Fibroblast of skin of abdomen (primary cell): ENCODE results near the gene PEX6. TPM values are rescaled to one million over a fixed set of nuclear protein-coding genes. Genes with fewer than 3 reads are reported as not detected.
"Not testable (repeated sequence)": the region's sequence is repeated elsewhere in the genome, so short reads cannot be mapped to it uniquely, and the experiment has no call there.

Experiments used
- DNase-seq: peaks from one replicate; pipeline ENCODE4 v3.0.0-alpha.2; 2013
- polyA plus RNA-seq, 2 experiments: library from polyadenylated mRNA; unstranded; fragments of 120-200 nt; gene quantifications; one replicate each; pipeline ENCODE4 v1.2.1, GENCODE V29; 2013; ENCODE audit not compliant: insufficient read length in 2 of 2

The PEX6 gene
- 20.9 TPM for polyA plus RNA-seq (2013, experiment 1 of 2; ENCODE audit: insufficient read length)
- polyA plus RNA-seq (2013, experiment 2 of 2; ENCODE audit: insufficient read length) = 22.5 TPM

DNA sequence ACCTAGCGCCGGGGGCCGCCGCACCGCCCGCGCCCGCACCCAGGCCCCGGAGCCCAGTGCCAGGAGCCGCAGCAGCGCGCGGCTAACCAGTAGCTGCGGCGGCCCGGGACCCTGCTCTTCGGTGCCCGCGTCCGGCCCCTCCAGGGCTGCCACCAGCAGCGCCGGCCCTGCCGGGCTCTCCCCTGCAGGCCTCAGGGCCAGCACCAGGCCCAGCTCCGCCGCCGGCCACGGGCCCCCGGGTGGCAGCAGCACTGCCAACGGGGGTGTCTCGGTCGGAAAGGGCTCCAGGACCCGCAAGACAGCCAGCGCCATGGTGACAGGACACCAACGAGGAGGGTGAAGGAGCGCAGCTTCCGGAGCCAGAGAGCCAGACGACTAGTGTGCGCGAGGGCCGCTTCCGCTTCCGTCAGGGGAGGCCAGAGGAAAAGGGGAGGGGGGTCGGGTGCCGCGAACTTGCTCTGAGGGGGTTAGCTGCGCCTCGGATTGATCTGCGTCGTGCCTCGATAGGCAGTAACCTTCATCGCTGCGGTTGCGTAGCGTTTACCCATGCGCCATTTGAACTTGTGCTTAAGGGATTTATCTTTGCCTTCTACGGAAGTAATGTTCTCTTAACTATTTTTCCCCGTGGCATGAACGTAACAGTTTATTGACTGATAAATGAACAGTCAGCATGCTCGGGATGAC is at the start of gene PEX6:
Gene PEX6 (minus strand): TSS at position 343 of the 684 bp plus-strand sequence. CDS start 31 bp downstream, at position 312.
- peak; percentile 87 for DNase-seq

- DNase-seq = no peak
Measured at GRCh38 chr6:43026365-43026764, 47.4 kb upstream of the PEX6 start.

DNA sequence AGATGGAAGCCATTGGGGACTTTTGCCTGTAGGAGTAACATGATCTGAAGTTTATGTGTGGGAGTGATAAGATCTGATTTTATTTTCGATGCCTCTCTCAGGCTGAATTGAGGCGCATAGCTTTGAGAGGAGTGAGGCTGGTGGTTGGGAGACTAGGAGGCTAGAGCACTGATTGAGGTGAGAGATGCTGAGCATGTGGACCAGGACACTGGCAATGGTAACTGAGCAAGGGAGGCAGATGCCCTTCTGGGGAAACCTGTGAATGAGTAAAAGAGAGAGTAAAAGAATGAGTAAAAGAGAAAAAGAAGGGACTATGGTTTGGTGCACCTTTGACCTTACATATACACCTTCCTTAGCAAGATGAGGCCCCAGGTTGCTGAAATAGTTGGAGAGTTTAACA is 45.5 kb upstream of the PEX6 start:
- DNase-seq = no peak

- DNase-seq = peak; percentile 71
Measured at GRCh38 chr6:43021270-43022047, 42.5 kb upstream of the PEX6 start, which contains the start of gene RRP36. Gene RRP36 (plus strand): TSS chr6:43021623. CDS start chr6:43021655, 32 bp downstream.

- peak; percentile 9 for DNase-seq
Measured at GRCh38 chr6:43020847-43021246, 41.9 kb upstream of the PEX6 start.

GRCh38 chr6:43020052-43020705 is 41.2 kb upstream of the PEX6 start:
- no peak for DNase-seq

DNA sequence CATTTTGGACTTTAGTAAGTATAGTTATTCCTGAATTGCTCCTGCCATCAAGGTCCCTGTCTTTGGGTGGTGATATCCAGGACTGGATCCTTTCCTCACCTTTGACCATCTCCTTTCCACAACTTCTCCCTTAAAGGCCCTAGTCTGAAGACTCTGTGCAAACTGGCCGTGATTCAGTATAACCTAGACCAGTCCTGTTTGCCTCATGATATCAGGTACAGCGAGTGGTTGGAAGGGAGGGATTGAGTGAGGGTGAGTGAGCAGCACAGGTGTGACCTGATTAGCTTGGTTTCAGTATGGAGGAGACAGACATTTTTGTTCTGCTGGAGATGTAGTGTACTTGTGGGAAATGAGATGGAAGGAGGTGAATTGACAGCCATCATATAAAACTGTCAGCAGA is 40.2 kb upstream of the PEX6 start:
- DNase-seq = no peak

GRCh38 chr6:43016943-43017334 is 38.0 kb upstream of the PEX6 start:
- DNase-seq = no peak

DNA sequence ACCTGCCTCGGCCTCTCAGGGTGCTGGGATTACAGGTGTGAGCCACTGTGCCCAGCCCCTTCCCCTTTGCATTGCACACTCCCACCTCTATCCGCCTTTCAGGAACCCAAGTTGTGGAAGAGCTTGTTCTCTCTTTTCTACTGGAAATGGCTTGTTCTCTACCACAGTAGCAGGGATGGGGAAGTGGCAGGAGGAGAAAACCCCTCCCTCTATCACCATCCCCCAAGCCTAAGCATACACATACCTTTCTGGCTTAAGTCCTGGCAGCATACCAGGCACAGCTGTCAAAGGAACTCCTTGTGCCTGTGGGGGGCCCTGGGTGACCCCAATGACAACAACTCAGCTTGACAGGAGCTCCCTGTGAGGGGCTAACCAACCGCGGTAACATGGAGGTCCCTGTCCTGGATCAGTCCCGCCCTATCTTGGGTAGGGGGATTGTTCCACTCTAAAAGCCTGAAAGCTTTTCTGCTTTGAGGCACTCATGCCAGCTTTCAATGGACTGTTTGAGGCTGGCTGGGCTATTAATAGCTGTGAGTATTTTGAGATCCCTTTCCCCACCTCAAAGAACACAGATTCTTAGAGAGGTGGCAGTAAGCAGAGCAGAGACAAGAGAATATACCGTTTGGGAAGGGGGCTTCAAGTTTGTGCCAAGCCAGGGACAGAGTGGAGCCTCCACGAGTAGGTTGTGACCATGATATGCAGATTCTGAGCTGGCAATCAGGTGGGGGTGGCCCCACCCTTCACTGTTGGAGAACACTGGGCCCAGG is 37.4 kb upstream of the PEX6 start:
- no peak for DNase-seq

DNA sequence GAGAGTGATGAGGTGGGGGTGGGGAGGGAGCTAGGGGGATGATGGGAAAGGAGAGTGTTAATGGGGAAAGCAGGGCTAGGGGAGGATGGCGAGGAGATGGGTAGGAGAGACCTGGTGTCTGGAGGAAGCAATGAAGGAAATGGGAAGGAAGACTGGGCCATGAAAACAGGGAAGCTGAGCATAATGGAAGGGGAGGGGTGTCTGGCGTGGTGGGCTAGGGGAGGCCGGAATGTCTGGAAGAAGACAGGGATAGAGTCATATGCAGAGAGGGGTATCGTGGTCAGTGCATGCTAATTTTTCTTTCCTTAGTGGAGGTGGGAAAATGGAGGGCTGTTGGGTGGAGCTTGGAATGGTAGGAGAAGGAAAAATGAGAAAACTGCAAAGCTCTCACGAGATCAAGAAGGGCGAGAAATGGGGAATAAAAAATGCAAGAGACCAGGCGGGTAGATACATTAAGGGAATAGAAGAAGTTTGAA is 35.5 kb upstream of the PEX6 start:
- DNase-seq = peak; percentile 29

DNA sequence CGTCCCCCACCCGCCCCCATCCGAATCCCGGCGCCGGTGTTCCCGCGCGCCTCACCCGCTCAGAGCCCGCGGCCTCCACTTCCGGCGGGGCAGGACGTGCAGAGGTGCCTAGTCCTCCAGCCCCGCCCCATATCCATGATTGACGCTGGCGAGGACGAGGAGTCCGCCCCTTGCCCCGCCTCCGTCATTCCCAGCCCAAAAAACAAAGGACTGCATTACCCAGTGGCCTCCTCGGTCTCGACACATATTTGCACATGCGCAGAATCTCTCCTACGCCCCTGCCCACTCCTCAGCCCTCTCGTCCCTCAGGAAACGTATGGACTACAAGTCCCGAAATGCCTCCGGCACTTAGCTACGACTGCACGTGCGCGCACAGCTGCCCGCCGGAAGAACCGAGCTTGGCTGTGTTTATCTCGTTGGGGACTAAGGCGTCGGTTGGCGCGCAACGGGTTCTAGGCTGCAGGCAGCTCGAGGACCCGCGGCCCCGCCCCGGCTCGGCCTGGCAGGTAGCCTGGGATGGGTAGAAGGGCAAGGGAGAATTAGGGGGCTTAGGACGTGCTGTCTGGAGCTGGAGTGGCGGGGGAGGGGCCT is 35.0 kb upstream of the PEX6 start, which contains the start of the genes KLHDC3 and MEA1:
Gene KLHDC3 (plus strand): TSS at position 407 of the 591 bp plus-strand sequence. CDS start 2,944 bp downstream, outside the sequence.
Gene MEA1 (minus strand): TSS at position 104 of the 591 bp plus-strand sequence. CDS start 133 bp downstream, outside the sequence.
- peak; percentile 100 for DNase-seq

GRCh38 chr6:43013097-43013842 is 34.3 kb upstream of the PEX6 start:
- DNase-seq = peak; percentile 16

DNA sequence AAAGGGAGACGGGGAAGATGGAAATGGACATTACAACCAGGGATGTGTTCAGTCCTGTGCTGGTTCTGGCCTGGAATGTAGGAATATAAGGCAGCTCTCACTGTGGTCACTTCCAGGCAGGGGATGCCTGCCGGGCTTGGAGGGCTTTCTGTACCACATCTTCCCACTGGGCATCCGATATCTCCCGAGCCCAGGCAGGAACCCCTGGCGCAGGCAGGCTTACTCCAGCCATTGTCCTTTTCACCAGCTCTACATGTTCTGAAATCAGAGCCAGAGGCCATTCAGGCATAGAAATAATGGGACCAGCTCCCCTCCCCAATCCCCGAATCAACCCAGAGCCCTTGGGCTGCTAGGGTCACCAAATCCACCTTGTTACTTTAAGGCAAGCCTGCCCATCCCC is 33.4 kb upstream of the PEX6 start:
- DNase-seq = no peak

GRCh38 chr6:43011207-43011606 is 32.2 kb upstream of the PEX6 start:
- DNase-seq = no peak

DNA sequence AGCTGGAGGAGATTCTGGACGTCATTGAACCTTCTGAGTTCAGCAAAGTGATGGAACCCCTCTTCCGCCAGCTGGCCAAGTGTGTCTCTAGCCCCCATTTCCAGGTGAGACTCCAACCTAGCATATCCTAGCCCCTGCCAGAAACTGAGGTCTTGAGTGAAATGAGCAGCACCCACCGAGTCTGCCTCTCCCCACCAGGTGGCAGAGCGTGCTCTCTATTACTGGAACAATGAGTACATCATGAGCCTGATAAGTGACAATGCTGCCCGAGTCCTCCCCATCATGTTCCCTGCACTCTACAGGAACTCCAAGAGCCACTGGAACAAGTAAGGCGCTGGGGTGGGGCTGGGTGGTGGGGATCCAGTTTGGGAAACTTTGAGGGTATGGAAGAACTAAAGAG is 30.1 kb upstream of the PEX6 start:
- no peak for DNase-seq

DNA sequence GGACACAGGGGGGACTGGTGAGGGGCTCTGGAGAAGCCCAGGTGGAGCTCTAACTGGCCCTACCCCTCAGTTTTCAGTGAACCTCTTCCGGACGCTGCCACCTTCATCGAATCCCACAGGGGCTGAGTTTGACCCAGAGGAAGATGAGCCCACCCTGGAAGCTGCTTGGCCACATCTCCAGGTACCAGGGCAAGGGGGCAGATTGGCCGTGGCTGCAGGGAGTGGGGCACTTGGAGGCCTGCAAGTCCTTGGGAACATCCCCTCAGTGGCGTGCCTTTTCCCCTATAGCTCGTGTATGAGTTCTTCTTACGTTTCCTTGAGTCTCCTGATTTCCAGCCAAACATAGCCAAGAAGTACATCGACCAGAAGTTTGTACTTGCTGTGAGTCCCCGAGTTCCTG is 28.1 kb upstream of the PEX6 start:
- DNase-seq = no peak

DNA sequence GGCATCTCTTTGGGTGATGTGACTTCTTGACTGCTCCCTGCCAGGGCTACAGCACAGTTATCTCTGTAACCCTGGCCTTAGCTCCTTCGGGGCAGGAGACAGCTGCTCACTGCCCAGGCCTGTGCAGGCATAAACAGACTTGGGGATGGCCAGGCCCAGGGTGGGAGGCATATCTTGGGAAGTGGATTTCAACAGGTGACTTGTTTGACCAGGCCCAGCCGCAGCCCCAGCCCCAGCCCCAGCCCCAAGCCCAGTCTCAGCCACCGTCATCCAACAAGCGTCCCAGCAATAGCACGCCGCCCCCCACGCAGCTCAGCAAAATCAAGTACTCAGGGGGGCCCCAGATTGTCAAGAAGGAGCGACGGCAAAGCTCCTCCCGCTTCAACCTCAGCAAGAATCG is 27.3 kb upstream of the PEX6 start:
- no peak for DNase-seq

DNA sequence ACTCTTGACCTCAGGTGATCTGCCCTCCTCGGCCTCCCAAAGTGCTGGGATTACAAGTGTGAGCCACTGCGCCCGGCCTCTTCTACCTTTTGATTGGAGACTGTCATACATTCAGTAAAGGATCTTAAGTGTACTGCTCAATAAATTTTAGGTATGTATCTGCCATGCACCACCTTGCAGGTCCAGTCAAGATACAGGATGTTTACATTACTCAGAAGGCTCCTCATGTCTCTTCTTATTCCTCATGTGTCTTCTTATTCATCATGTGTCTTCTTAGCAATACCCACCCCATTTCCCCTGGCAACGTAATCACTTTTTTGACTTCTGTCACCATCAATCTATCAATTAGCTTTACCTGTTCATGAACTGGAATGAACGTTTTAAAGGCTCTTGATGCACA is 26.9 kb upstream of the PEX6 start:
- DNase-seq = no peak

DNA sequence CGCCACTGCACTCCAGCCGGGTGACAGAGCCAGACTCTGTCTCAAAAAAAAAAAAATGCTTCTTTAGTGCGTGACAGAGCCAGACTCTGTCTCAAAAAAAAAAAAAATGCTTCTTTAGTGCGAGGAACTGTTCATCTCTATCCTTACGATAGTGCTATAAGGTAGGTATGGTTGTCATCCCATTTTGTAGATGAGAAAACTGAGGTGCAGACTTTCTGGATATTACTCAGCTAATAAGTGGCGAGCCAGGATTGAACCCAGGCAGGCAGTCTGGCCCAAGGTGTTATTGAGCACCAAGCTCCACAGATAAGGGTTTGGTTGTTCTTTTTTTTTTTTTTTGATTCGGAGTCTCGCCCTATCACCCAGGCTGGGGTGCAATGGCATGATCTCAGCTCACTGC is 22.9 kb upstream of the PEX6 start:
- DNase-seq = no peak

- not testable (repeated sequence) for DNase-seq
Measured at GRCh38 chr6:42998205-42998604, 19.2 kb upstream of the PEX6 start.

DNA sequence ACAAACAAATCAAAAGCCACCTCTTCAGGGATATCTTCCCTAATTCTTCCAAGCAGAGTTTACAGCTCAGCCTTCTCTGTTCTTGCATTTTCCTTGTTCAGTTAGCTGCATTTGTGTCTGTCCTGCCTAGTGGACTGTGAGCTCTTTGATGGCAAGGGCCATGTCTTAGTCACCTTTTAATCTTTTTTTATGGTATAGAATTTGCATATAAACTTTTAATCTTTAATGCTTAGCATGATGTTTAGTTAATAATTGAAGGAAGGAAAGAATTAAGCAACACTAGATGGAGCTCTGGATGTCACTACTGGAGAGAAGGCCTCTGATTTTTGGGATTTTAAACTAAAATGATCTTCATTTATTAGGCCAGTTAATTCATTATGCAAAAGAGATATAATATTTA is 17.5 kb upstream of the PEX6 start:
- DNase-seq = no peak
